Measurements from ENCODE around the gene RHBDF1.

GRCh38 chr16:60166-60565 is 12.3 kb downstream of the RHBDF1 start:
- TF ChIP-seq EP300 (IDR thresholded peaks at IDR 0.05) = no peak
- no peak for TF ChIP-seq CTCF (IDR thresholded peaks at IDR 0.05)

All from esophagus muscularis mucosa (tissue), 3 donors.